Sigmoid colon (tissue), 4 donors: ENCODE results near the gene AEBP1.

ENCODE experiments used
- CTCF ChIP-seq, 4 experiments: fragments of 450-650 bp in 3 of 4; fragments of 200-600 bp in 1 of 4; IDR thresholded peaks; one replicate each; pipeline ENCODE4 v1.5.1; 2016 to 2019; ENCODE audit warnings: antibody characterized with exemption in 4 of 4, mild to moderate bottlenecking in 3 of 4, moderate library complexity in 2 of 4
- POLR2A ChIP-seq, 2 donors: fragments of 450-650 bp; IDR thresholded peaks; one replicate each; pipeline ENCODE4 v1.6.1; 2016; ENCODE audit warnings: antibody characterized with exemption in 2 of 2, mild to moderate bottlenecking in 2 of 2, moderate library complexity in 2 of 2
- POLR2AphosphoS5 ChIP-seq, 4 donors: sonication (generic); formaldehyde crosslinking; IDR thresholded peaks; one replicate each; pipeline ENCODE4 v1.6.1; 2017; ENCODE audit warnings: antibody characterized with exemption in 4 of 4

DNA sequence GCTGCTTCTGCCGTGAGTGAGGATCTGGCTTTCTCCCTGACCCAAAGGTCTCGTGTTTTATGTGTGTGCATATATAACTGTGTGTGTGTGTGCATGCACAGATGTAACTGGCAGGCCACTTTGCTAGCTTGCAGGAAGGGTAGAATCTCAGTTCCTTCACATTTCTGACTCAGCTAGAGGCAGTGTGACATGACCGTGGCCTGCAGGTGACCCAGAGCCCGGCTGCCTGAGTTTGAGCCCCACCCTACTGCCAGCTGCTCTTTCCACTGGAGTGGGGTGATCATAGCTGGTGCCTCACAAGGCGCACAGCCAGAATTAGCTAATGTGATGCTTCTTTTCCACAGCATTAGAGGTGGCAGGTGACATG lies 46.3 kb downstream of the AEBP1 start:
- TF ChIP-seq CTCF (IDR thresholded peaks at IDR 0.05) (no peak), POLR2AphosphoS5 (IDR thresholded peaks at IDR 0.05) (no peak), POLR2A (IDR thresholded peaks at IDR 0.05) (no peak)
